ENCODE results near the gene CRAT.

CRAT gene

GRCh38 chr9:129095908-129096307, 14.7 kb downstream of the CRAT start:
- DNase-seq (ENCODE audit: extremely low spot score), result no peak
- TF ChIP-seq CTCF (IDR thresholded peaks at IDR 0.05; ENCODE audit: control extremely low read depth, extremely low read depth, low read depth, missing control alignments), result no peak
- ChIA-PET CTCF (interaction anchor here (1.1 to 1.9 kb wide), 2 partner anchors 10 to 43 kb away, joined by 4 to 5 read pairs; no protein-coding TSS in a partner anchor), POLR2A (no interaction called here)

GRCh38 chr9:129095170-129095667, 15.4 kb downstream of the CRAT start:
- ChIA-PET CTCF (interaction anchor here (0.9 to 1.9 kb wide), 4 partner anchors 11 to 277 kb away, joined by 3 to 5 read pairs (median 4); partner anchors contain the start of genes DOLPP1 and ENDOG), POLR2A (no interaction called here)
- TF ChIP-seq CTCF (IDR thresholded peaks at IDR 0.05; ENCODE audit: control extremely low read depth, extremely low read depth, low read depth, missing control alignments), result no peak
- DNase-seq (ENCODE audit: extremely low spot score), result no peak

DNA sequence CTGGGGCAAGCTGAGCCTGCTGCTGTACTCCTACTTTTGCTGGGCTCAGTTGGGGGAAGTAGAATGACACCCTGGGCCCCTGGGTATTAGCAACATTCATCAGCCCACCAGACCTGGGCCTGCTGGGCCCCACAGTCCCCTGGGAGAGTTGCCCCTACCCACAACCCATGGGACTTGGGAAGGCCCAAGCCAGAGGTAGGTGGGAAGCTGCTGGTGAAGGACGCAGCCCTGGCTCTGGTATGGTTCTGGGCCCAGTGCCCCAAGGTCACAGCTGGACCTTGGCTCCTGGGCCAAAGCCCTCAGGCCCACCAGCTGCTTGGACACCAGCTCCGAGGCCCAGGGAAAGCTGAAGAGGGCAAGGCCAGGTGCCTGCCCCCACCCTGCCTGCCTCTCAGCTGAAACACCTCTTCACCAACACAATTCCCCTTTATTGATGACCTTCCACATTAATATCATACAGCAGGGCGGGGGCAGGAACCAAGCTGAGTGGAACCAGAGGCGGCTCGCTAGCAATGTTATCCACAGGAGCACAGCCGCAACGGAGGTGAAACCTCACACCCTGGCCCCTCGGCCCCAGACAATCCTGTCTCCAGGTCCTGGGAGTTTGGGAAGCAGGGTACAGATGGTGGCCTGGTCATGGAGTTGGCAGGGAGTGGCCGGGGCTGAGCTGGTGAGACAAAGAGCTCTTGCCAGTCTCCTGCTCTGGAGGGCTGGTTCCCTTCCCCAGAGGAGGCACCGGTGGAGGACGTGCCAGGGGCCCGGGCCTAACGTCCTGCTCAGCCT, 16.0 kb downstream of the CRAT start:
- DNase-seq (ENCODE audit: extremely low spot score), result no peak
- ChIA-PET CTCF (interaction anchor here (0.9 to 1.9 kb wide), 4 partner anchors 12 to 277 kb away, joined by 3 to 5 read pairs (median 4); partner anchors contain the start of genes DOLPP1 and ENDOG), POLR2A (no interaction called here)
- TF ChIP-seq CTCF (IDR thresholded peaks at IDR 0.05; ENCODE audit: control extremely low read depth, extremely low read depth, low read depth, missing control alignments), result no peak

- TF ChIP-seq CTCF (IDR thresholded peaks at IDR 0.05; ENCODE audit: control extremely low read depth, extremely low read depth, low read depth, missing control alignments), result no peak
- POLR2A ChIA-PET, result no interaction called here
- CTCF ChIA-PET, result interaction anchor here (1.6 kb wide), 1 partner anchor 13 kb away, joined by 4 read pairs; the partner anchor contains the start of gene DOLPP1
- no peak for DNase-seq (ENCODE audit: extremely low spot score)
Measured at GRCh38 chr9:129093602-129094386, 16.8 kb downstream of the CRAT start.

GRCh38 chr9:129089246-129089645, 21.3 kb downstream of the CRAT start:
- no peak for DNase-seq (ENCODE audit: extremely low spot score)
- ChIA-PET POLR2A (no interaction called here), CTCF (no interaction called here)
- no peak for TF ChIP-seq CTCF (IDR thresholded peaks at IDR 0.05; ENCODE audit: control extremely low read depth, extremely low read depth, low read depth, missing control alignments)

DNA sequence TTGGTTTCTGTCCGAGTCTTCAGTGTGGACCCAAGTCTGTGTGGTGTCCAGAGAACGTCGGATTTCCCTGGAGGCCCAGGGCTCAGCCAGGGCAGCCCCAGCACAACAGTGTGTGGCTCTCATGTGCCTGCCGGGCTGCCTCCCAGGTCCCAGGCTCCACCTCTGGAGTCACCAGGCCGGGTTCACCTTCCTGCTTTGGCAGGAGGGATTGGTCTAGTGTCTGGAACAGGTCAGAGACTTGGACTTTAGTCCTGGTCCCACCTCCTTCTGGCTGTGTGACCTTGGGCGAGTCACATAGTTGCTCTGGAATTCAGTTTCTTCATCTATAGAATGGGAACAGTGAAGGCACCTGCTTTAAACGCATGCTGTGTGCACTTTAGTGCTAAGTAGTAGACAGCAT, 26.5 kb downstream of the CRAT start:
- DNase-seq (ENCODE audit: extremely low spot score), result no peak
- TF ChIP-seq CTCF (IDR thresholded peaks at IDR 0.05; ENCODE audit: control extremely low read depth, extremely low read depth, low read depth, missing control alignments), result no peak
- ChIA-PET CTCF (interaction anchor here (1.7 kb wide), 1 partner anchor 47 kb away, joined by 4 read pairs; no protein-coding TSS in a partner anchor), POLR2A (no interaction called here)
